ENCODE measurements around the gene UBR1. TPM values are rescaled to one million over a fixed set of nuclear protein-coding genes. Genes with fewer than 3 reads are reported as not detected.

Gene UBR1
- total RNA-seq, 1 experiment from 2014 or later: 23.2 TPM

GRCh38 chr15:43143203-43143941 lies 37.5 kb upstream of the UBR1 start:
- CTCF ChIA-PET: no interaction called here
- no peak overlapping the region for H3K27ac ChIP-seq (ENCODE audit: low read length)
- no peak for DNase-seq (ENCODE audit: low read depth, low spot score)

GRCh38 chr15:43135351-43135750 lies 29.5 kb upstream of the UBR1 start:
- ChIA-PET CTCF (no interaction called here), POLR2A (interaction anchor here (0.7 kb wide), 1 partner anchor 398 kb away, joined by 3 read pairs; the partner anchor contains the start of gene CDAN1)
- H3K4me1 ChIP-seq (ENCODE audit: control insufficient read depth, insufficient read depth, low read length): peaks cover 11% of the 10 kb centered on the region
- BruUV-seq (replicated peaks): no TSS peak
- H3K9me3 ChIP-seq (ENCODE audit: control insufficient read depth, insufficient read depth, low read depth, low read length): no peaks in the 10 kb centered on the region
- H3K4me3 ChIP-seq (ENCODE audit: low read depth in 2 of 2, low read length in 2 of 2): no peak overlapping the region
- no peak overlapping the region for H3K27ac ChIP-seq (ENCODE audit: low read length)
- intact Hi-C loops (cut with micrococcal nuclease; ENCODE audit: unreplicated experiment) (no loop called here), in situ Hi-C loops (cut with HindIII; ENCODE audit: low pct_unique_long_range_greater_than_20kb, low sequenced_read_pairs) (no loop called here)
- no peak for ATAC-seq
- peaks cover 4% of the 10 kb centered on the region; the same call in 1 of the 2 replicates for H3K36me3 ChIP-seq (ENCODE audit: control insufficient read depth, insufficient read depth, low read length)
- DNase-seq (ENCODE audit: low read depth, low spot score): no peak
- no peaks in the 10 kb centered on the region for H3K27me3 ChIP-seq (ENCODE audit: control insufficient read depth, insufficient read depth, low read length)
- TF ChIP-seq SIN3A (IDR thresholded peaks at IDR 0.05; ENCODE audit: borderline replicate concordance, insufficient read depth, low read depth, low read length) (no peak), POLR2AphosphoS5 (IDR thresholded peaks at IDR 0.05; ENCODE audit: low read depth, low read length) (no peak), TCF7L2 (IDR thresholded peaks at IDR 0.05; ENCODE audit: low read depth, low read length) (no peak), REST (IDR thresholded peaks at IDR 0.05; ENCODE audit: insufficient read depth in 1 of 2, low read depth in 2 of 2, low read length in 1 of 2) (no peak), CTCF (IDR thresholded peaks at IDR 0.05) (no peak)

More at GRCh38 chr15:43143203-43143941, 37.5 kb upstream of the UBR1 start:
- POLR2A ChIA-PET: no interaction called here
- TF ChIP-seq TCF7L2 (IDR thresholded peaks at IDR 0.05; ENCODE audit: low read depth, low read length) (no peak), REST (IDR thresholded peaks at IDR 0.05; ENCODE audit: insufficient read depth in 1 of 2, low read depth in 2 of 2, low read length in 1 of 2) (no peak), SIN3A (IDR thresholded peaks at IDR 0.05; ENCODE audit: borderline replicate concordance, insufficient read depth, low read depth, low read length) (no peak), POLR2AphosphoS5 (IDR thresholded peaks at IDR 0.05; ENCODE audit: low read depth, low read length) (no peak), CTCF (IDR thresholded peaks at IDR 0.05) (no peak)
- Histone ChIP-seq H3K4me1 (ENCODE audit: control insufficient read depth, insufficient read depth, low read length) (no peaks in the 10 kb centered on the region), H3K9me3 (ENCODE audit: control insufficient read depth, insufficient read depth, low read depth, low read length) (no peaks in the 10 kb centered on the region), H3K4me3 (ENCODE audit: low read depth in 2 of 2, low read length in 2 of 2) (no peak overlapping the region), H3K36me3 (ENCODE audit: control insufficient read depth, insufficient read depth, low read length) (no peaks in the 10 kb centered on the region), H3K27me3 (ENCODE audit: control insufficient read depth, insufficient read depth, low read length) (no peaks in the 10 kb centered on the region)
- in situ Hi-C loops (cut with HindIII; ENCODE audit: low pct_unique_long_range_greater_than_20kb, low sequenced_read_pairs) (no loop called here), intact Hi-C loops (cut with micrococcal nuclease; ENCODE audit: unreplicated experiment) (no loop called here)
- no peak for ATAC-seq
- no TSS peak for BruUV-seq (replicated peaks)
